Naive B cell (primary cell): Measurements from ENCODE around the gene ALDH1A2. TPM values are rescaled to one million over a fixed set of nuclear protein-coding genes. Genes with fewer than 3 reads are reported as not detected.

Experiments used
- ATAC-seq, 2 donors: fragments of 150-1000 bp; cut with Tn5 transposase; 2 replicates each; pipeline ENCODE4 v1.10.0; 2021; ENCODE audit warnings: low read depth in 2 of 2, mild to moderate bottlenecking in 2 of 2, moderate library complexity in 2 of 2
- DNase-seq: peaks from one replicate; pipeline ENCODE4 v3.0.0; 2022
- H3K27ac Mint-ChIP-seq, 6 donors: one replicate each; pipeline ENCODE4 v1.8.0; 2020 to 2022; ENCODE audit warnings: mild to moderate bottlenecking in 6 of 6, mixed read lengths in 6 of 6, moderate library complexity in 5 of 6, inconsistent platforms in 2 of 6
- H3K27me3 Mint-ChIP-seq, 3 donors: one replicate each; pipeline ENCODE4 v1.8.0; 2021 to 2022; ENCODE audit warnings: mixed read lengths in 3 of 3, mild to moderate bottlenecking in 1 of 3
- H3K36me3 Mint-ChIP-seq, 2 donors: one replicate each; pipeline ENCODE4 v1.8.0; 2020 to 2022; ENCODE audit warnings: mixed read lengths in 2 of 2, inconsistent platforms in 1 of 2, mild to moderate bottlenecking in 1 of 2
- H3K4me1 Mint-ChIP-seq, 3 donors: one replicate each; pipeline ENCODE4 v1.8.0; 2020 to 2022; ENCODE audit warnings: mixed read lengths in 3 of 3, inconsistent platforms in 1 of 3, mild to moderate bottlenecking in 1 of 3, moderate library complexity in 1 of 3
- H3K4me3 Mint-ChIP-seq, 8 donors: one replicate each; pipeline ENCODE4 v1.8.0; 2020 to 2022; ENCODE audit warnings: mild to moderate bottlenecking in 8 of 8, mixed read lengths in 8 of 8, moderate library complexity in 8 of 8, inconsistent platforms in 2 of 8
- H3K9me3 Mint-ChIP-seq, 7 donors: one replicate each; pipeline ENCODE4 v1.8.0; 2020 to 2022; ENCODE audit warnings: mixed read lengths in 7 of 7, mild to moderate bottlenecking in 5 of 7, inconsistent platforms in 2 of 7, moderate library complexity in 1 of 7
- polyA plus RNA-seq, 6 donors: library from polyadenylated mRNA; unstranded; fragments of 300-500 nt; fragmentation: Illumina TruSeq; gene quantifications; one replicate each; pipeline ENCODE4 v1.2.3, GENCODE V29; 2021; ENCODE audit warnings: low read depth in 6 of 6

The ALDH1A2 gene
- polyA plus RNA-seq, 6 donors from 2014 or later = not detected

DNA sequence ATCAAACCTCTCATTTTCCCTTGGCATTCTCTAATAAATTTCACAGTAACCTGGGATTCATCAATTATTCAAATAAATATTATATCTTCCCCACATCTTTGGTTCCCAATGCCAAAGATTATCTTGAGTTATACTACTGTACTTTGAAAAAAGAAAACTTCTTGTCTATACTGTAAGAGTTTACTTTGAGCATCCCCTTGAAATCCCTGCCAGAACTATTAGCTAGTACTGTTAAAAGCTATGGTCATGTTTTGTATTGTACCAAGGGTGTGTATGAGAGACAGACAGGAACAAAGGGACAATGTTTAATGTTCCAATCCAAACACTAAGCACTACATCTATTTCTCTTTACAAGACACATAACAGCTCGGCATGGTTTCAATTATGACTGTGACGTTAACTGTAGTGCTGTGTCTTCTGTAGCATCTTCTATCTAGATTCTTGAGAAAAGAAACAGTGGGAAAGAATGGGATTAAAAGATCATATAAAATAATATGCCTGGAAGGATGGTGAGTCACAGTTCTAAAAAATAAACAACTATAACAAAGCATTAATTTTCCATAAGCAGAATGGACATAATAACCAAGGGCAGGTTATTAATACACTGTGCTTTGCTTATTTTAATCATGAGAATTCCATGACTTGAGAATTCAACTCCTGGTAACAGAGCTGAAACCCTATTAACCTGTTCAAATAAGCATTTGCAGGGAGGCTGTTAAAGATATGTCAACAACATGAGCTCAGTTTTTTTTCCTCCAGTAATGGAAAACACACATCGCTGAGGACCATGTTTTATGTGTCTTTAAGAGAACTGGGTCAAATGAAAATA lies 71.1 kb downstream of the ALDH1A2 start:
- Mint-ChIP-seq H3K9me3 (peaks cover 0 to 8% (median 4%) of the 10 kb centered on the region in 7 donors), H3K4me1 (no peaks in the 10 kb centered on the region), H3K4me3 (no peak overlapping the region), H3K27me3 (peaks cover 14 to 39% (median 29%) of the 10 kb centered on the region in 3 donors), H3K36me3 (no peaks in the 10 kb centered on the region), H3K27ac (no peak overlapping the region)
- DNase-seq (no peak), ATAC-seq (no peak)

GRCh38 chr15:57993409-57994145 lies 71.9 kb downstream of the ALDH1A2 start:
- no peaks in the 10 kb centered on the region for H3K36me3 Mint-ChIP-seq
- no peak for ATAC-seq

DNA sequence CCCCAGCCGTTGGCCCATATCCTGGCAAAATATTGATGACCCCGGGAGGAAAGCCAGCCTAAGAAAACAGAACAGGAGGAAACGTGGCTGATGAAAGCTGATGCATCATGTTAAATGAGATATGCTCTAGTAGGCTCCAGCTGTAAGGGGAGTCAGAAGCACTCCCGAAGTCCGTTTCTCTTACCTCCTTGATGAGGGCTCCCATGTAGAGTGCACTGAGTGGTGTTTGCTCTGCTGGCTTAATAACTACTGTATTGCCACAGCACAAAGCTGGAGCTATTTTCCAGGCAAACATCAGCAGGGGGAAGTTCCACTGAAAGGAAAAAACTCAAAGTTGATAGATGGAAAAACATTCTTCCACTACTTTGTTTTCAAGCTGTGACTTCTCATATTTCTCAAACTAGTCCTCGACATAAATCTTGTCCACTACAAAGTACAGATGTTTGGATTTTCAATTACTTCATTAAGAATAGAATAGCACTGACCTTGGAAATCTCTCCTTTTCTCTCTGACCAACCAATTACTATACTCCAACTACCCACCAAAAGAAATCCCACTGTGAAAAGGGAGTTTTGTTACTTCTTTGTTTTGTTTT lies 72.7 kb downstream of the ALDH1A2 start:
- Mint-ChIP-seq H3K4me1 (no peaks in the 10 kb centered on the region), H3K27ac (no peak overlapping the region), H3K9me3 (peaks cover 0 to 2% (median 0%) of the 10 kb centered on the region in 7 donors), H3K4me3 (no peak overlapping the region), H3K27me3 (peaks cover 6 to 28% (median 13%) of the 10 kb centered on the region in 3 donors), H3K36me3 (no peaks in the 10 kb centered on the region)
- DNase-seq (no peak), ATAC-seq (no peak)

More at GRCh38 chr15:57993409-57994145, 71.9 kb downstream of the ALDH1A2 start:
- Mint-ChIP-seq H3K4me3 (no peak overlapping the region), H3K4me1 (no peaks in the 10 kb centered on the region), H3K9me3 (peaks cover 0 to 4% (median 0%) of the 10 kb centered on the region in 7 donors), H3K27ac (no peak overlapping the region), H3K27me3 (peaks cover 6 to 30% (median 20%) of the 10 kb centered on the region in 3 donors)
- no peak for DNase-seq

GRCh38 chr15:57973534-57973933 lies 92.0 kb downstream of the ALDH1A2 start:
- Mint-ChIP-seq H3K4me1 (no peaks in the 10 kb centered on the region), H3K36me3 (no peaks in the 10 kb centered on the region), H3K4me3 (no peak overlapping the region), H3K27me3 (peaks cover 7 to 17% (median 12%) of the 10 kb centered on the region in 3 donors), H3K9me3 (peaks cover 0 to 6% (median 2%) of the 10 kb centered on the region in 7 donors), H3K27ac (no peak overlapping the region)
- DNase-seq (no peak), ATAC-seq (no peak)

- Mint-ChIP-seq H3K27me3 (peaks cover 7 to 11% (median 8%) of the 10 kb centered on the region in 3 donors), H3K36me3 (no peaks in the 10 kb centered on the region), H3K4me3 (no peak overlapping the region), H3K4me1 (no peaks in the 10 kb centered on the region), H3K27ac (no peak overlapping the region), H3K9me3 (peaks cover 0 to 6% (median 2%) of the 10 kb centered on the region in 7 donors)
- ATAC-seq = no peak
- no peak for DNase-seq
These were observed 92.6 kb downstream of the ALDH1A2 start for GRCh38 chr15:57972864-57973263.

- Mint-ChIP-seq H3K9me3 (no peaks in the 10 kb centered on the region), H3K4me1 (no peaks in the 10 kb centered on the region), H3K27me3 (peaks cover 0 to 9% (median 8%) of the 10 kb centered on the region in 3 donors), H3K4me3 (no peak overlapping the region), H3K36me3 (no peaks in the 10 kb centered on the region), H3K27ac (peak overlapping the region in 1 of 6 donors; percentile 9)
- ATAC-seq (no peak), DNase-seq (no peak)
These were observed 95.5 kb downstream of the ALDH1A2 start for GRCh38 chr15:57969996-57970395.

- H3K27me3 Mint-ChIP-seq = peaks cover 0 to 9% (median 8%) of the 10 kb centered on the region in 3 donors
- H3K36me3 Mint-ChIP-seq = no peaks in the 10 kb centered on the region
- no peak for ATAC-seq
These were observed 96.2 kb downstream of the ALDH1A2 start for GRCh38 chr15:57969355-57969754.

DNA sequence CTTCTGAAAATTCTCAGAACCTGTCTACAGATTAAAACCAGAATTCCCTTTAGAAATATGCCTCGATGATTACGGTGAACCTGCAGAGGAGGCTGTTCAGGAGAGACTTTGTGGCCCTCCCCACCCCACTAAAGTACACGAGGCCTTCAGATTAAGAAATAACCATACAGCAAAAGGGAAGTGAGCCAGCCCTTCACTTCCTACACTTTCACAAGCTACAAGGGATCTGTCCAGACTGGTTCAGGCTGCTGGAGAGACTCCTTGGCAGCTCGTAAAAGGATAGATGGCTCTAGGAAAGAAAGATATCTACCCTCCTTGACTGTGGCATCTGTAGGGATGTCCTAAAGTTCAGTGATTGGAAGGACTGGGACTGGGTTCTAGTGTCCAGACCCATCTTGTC lies 102.6 kb downstream of the ALDH1A2 start:
- H3K27ac Mint-ChIP-seq = no peak overlapping the region
- DNase-seq (no peak), ATAC-seq (no peak)
- no peaks in the 10 kb centered on the region for H3K36me3 Mint-ChIP-seq
- no peak overlapping the region for H3K4me3 Mint-ChIP-seq
- peaks cover 10 to 17% (median 12%) of the 10 kb centered on the region in 3 donors for H3K27me3 Mint-ChIP-seq
- no peaks in the 10 kb centered on the region for H3K4me1 Mint-ChIP-seq
- no peaks in the 10 kb centered on the region for H3K9me3 Mint-ChIP-seq

More at GRCh38 chr15:57969355-57969754, 96.2 kb downstream of the ALDH1A2 start:
- DNase-seq = no peak
- Mint-ChIP-seq H3K4me3 (no peak overlapping the region), H3K27ac (no peak overlapping the region), H3K4me1 (no peaks in the 10 kb centered on the region), H3K9me3 (no peaks in the 10 kb centered on the region)

DNA sequence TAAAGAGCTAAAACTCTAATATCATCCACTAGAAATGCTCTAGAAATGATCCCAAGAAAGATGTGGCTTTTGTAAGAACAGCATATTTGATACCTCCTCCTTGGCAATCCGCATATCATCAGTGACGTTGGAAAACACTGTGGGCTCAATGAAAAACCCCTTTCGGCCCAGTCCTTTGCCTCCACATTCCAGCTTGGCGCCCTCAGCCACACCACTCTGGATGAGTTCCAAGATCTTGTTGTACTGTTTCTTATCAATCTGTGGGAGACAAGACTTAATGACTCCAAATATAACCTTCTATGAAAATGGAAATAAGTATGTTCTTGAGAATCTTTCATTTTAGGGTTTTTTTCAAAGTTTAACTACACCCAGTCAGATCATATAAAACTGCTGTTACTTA lies 103.6 kb downstream of the ALDH1A2 start:
- DNase-seq = no peak
- Mint-ChIP-seq H3K36me3 (no peaks in the 10 kb centered on the region), H3K27me3 (peaks cover 10 to 16% (median 12%) of the 10 kb centered on the region in 3 donors), H3K4me3 (no peak overlapping the region), H3K4me1 (no peaks in the 10 kb centered on the region), H3K27ac (no peak overlapping the region), H3K9me3 (no peaks in the 10 kb centered on the region)
- no peak for ATAC-seq

- H3K9me3 Mint-ChIP-seq = no peaks in the 10 kb centered on the region
- no peak for DNase-seq
- peaks cover 9 to 28% (median 24%) of the 10 kb centered on the region in 3 donors for H3K27me3 Mint-ChIP-seq
These were observed 108.4 kb downstream of the ALDH1A2 start for GRCh38 chr15:57957113-57957512.

DNA sequence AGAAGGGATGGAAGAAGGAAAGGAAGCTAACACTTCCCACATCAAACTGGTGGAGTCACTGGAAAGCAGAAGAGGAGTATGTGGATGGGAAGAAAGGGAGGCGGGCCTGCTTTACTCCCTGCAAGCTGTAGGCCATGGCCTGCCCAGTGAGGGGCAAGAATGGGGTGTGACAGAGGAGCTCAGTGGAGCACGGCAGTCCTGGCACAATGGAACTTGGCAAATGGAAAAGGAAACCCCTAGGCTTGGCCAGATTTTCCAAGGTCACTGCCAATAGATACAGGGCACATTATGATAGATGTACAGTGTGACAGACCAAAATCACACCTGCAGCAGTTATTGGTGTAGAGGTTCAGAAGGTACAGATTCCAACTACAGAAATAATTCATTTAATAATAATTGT lies 111.6 kb downstream of the ALDH1A2 start:
- H3K4me1 Mint-ChIP-seq = no peaks in the 10 kb centered on the region
- peak overlapping the region in 1 of 8 donors; percentile 64 for H3K4me3 Mint-ChIP-seq
- DNase-seq (no peak), ATAC-seq (no peak)
- no peak overlapping the region for H3K27ac Mint-ChIP-seq
- no peaks in the 10 kb centered on the region for H3K9me3 Mint-ChIP-seq
- no peaks in the 10 kb centered on the region for H3K36me3 Mint-ChIP-seq
- H3K27me3 Mint-ChIP-seq = peaks cover 6 to 34% (median 26%) of the 10 kb centered on the region in 3 donors

More at GRCh38 chr15:57957113-57957512, 108.4 kb downstream of the ALDH1A2 start:
- Mint-ChIP-seq H3K4me1 (no peaks in the 10 kb centered on the region), H3K4me3 (no peak overlapping the region), H3K27ac (no peak overlapping the region), H3K36me3 (no peaks in the 10 kb centered on the region)
- no peak for ATAC-seq

DNA sequence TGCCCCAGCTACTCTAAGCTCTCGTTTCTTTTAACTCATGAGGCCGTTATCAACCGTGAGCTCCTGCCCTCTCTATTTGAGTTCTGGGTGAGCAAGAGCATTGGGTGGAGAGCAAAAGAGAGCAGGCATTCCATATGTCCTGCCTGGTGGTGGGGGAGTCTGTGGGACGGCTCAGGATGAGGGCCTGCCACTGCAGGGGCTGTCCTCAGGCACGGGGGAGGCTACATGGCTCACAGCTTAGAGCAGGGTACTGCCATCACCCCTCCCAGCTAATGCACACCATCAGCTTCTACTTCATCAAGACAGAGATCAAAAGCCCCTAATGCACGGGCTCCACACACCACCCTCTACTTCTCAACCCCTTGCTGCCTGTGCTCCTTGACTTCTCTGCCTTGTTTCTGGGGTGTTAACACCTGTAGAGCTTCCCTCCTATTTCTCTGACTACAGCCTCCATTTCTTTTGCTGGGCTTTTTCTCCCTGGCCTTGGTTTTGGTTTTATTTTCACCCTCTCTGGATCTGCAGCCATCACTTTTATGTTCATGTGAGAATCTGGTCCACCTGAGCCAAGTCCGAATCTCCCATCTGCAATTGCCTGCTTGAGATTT lies 114.1 kb downstream of the ALDH1A2 start:
- no peak overlapping the region for H3K4me3 Mint-ChIP-seq
- no peak for ATAC-seq
- no peaks in the 10 kb centered on the region for H3K4me1 Mint-ChIP-seq
- H3K27ac Mint-ChIP-seq = no peak overlapping the region
- DNase-seq = no peak
- no peaks in the 10 kb centered on the region for H3K9me3 Mint-ChIP-seq
- H3K36me3 Mint-ChIP-seq = no peaks in the 10 kb centered on the region
- peaks cover 4 to 35% (median 18%) of the 10 kb centered on the region in 3 donors for H3K27me3 Mint-ChIP-seq

DNA sequence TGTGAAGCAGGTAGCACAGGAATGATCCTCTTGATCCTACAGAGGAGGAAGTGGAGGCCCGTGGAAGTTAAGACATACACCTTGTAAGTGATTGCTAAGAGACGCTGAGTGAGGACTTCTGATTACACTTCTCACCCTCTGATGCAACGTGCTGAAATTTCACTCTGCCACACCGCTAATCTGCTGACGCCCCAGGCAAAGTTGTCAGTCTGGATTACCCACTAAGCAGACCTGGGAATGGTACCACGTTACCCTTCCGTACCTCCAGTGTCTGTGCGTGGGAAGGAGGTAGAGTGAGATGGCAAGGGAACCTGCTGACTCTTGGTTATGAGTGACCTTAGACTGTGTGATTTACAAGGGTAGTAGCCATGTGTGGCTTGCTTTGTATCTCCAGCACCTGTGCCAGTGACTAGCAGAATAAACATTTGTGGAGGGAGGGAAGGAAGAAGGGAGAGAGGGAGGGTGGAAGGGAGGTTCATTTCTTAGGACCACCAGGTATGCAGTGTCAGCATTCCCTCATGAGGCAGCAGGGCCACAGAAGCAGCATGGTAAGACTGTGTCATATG lies 115.0 kb downstream of the ALDH1A2 start:
- Mint-ChIP-seq H3K4me1 (no peaks in the 10 kb centered on the region), H3K27me3 (peaks cover 6 to 35% (median 17%) of the 10 kb centered on the region in 3 donors), H3K36me3 (no peaks in the 10 kb centered on the region), H3K4me3 (no peak overlapping the region), H3K27ac (no peak overlapping the region), H3K9me3 (no peaks in the 10 kb centered on the region)
- DNase-seq (no peak), ATAC-seq (no peak)
